Spleen (tissue), 7 donors: Measurements from ENCODE around the gene ZCCHC7.

Experiments
- CTCF ChIP-seq, 11 experiments: fragments of 200-600 bp in 7 of 11; fragments of 450-650 bp in 4 of 11; sonication (generic) in 4 of 11; IDR thresholded peaks in 8 of 11; conservative IDR thresholded peaks in 3 of 11; 1 replicate in 7 of 11; 2 replicates in 4 of 11; pipeline versions ENCODE4 v1.4.0 to v1.8.0; 2016 to 2021; ENCODE audit warnings: antibody characterized with exemption in 11 of 11, inconsistent platforms in 4 of 11, mild to moderate bottlenecking in 1 of 11
- POLR2A ChIP-seq, 3 donors: fragments of 450-650 bp; IDR thresholded peaks; one replicate each; pipeline ENCODE4 v1.5.1; 2017; ENCODE audit warnings: antibody characterized with exemption in 3 of 3, mild to moderate bottlenecking in 1 of 3
- POLR2AphosphoS5 ChIP-seq, 3 donors: sonication (generic); formaldehyde crosslinking; IDR thresholded peaks; one replicate each; pipeline ENCODE4 v1.5.1; 2017; ENCODE audit warnings: antibody characterized with exemption in 3 of 3
- donor health status: DM: no; HTN: no; CAD: no; lungs with moderate emphysema.
- donor health status: DM: no; HTN: no; CAD: no.
- donor health status: DM: no; HTN: no; CAD: no.

DNA sequence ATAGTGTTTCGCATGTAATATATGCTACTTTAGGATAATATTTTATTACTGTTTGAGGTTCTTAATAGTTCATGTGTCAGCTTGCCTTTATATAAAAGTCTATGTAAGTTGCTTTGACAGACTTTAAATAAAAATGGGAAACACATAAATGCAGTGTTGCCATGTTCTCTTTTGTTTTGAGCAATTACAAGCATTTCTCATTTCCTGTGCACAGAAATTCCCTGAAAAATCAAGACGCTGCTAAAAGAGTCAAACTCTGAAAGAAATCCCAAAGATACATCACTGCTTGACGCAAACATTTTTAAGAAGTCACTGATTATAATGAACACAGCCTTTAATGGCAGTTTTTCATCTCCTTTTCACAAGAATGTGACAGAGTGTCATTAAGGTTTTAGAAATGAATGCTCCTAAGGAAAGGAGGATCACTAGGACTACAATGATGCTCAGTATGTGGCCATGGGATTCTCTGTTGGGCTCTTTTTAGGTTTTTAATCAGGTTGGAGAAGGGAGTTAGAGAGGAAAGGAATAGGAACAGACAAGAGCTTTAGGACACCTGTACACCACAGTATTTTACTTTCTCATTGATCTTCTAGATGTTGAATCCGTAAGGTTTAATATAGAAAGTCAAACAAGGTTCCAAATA is 29.4 kb downstream of the ZCCHC7 start:
- TF ChIP-seq POLR2A (IDR thresholded peaks at IDR 0.05) (no peak), CTCF (IDR thresholded peaks at IDR 0.05 in 8 of 11, conservative IDR thresholded peaks at IDR 0.05 in 3 of 11) (no peak), POLR2AphosphoS5 (IDR thresholded peaks at IDR 0.05) (no peak)
